DND-41 (cell line): ENCODE measurements around the gene NPSR1.

Experiments used
- EZH2 ChIP-seq: IDR thresholded peaks from 3 replicates; pipeline ENCODE4 v1.6.1; 2012; ENCODE audit warnings: borderline replicate concordance, low read depth, mild to moderate bottlenecking, moderate library complexity, low read length, inconsistent platforms; ENCODE audit not compliant: severe bottlenecking
- TF ChIP-seq, protein P1 (sequence below): IDR thresholded peaks from 2 replicates; pipeline ENCODE4 v1.5.1; 2012; ENCODE audit warnings: borderline replicate concordance, low read length, moderate library complexity, mild to moderate bottlenecking; ENCODE audit not compliant: poor library complexity, severe bottlenecking; ENCODE audit errors: extremely low read depth

DNA sequence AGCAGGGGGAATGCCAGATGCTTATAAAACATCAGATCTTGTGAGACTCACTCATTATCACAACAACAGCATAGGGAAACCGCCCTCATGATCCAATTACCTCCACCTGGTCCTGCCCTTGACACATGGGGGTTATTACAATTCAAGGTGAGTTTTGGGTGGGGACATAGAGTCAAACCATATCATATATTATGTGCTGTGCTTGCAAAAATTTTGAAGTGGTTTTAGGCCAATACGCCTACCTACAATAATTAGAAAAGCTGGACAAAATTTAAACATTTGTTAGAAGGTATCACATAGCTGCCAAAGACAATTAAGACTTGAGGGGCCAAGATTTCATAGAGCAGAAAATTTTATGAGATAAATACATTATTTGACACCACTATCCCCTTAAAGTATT is 29.5 kb downstream of the NPSR1 start:
- TF ChIP-seq, protein P1, sequence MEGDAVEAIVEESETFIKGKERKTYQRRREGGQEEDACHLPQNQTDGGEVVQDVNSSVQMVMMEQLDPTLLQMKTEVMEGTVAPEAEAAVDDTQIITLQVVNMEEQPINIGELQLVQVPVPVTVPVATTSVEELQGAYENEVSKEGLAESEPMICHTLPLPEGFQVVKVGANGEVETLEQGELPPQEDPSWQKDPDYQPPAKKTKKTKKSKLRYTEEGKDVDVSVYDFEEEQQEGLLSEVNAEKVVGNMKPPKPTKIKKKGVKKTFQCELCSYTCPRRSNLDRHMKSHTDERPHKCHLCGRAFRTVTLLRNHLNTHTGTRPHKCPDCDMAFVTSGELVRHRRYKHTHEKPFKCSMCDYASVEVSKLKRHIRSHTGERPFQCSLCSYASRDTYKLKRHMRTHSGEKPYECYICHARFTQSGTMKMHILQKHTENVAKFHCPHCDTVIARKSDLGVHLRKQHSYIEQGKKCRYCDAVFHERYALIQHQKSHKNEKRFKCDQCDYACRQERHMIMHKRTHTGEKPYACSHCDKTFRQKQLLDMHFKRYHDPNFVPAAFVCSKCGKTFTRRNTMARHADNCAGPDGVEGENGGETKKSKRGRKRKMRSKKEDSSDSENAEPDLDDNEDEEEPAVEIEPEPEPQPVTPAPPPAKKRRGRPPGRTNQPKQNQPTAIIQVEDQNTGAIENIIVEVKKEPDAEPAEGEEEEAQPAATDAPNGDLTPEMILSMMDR, result no peak
- no peak for TF ChIP-seq EZH2
